Calu3 (cell line): ENCODE data around the gene TMEM108. TPM values are rescaled to one million over a fixed set of nuclear protein-coding genes. Genes with fewer than 3 reads are reported as not detected.

Experiments used
- BruUV-seq: library from RNA; stranded (reverse); fragments of 400-500 nt; replicated peaks from 2 replicates; lab custom pipeline; 2021; lab: Mats Ljungman, UMichigan
- CTCF ChIA-PET: fragments of 300-600 bp; sonication (Branson Sonifier 250); formaldehyde crosslinking; loops from one replicate; lab custom pipeline; 2022; ENCODE audit warnings: antibody characterized with exemption; lab: Charles Lee
- DNase-seq: peaks from one replicate; pipeline ENCODE4 v3.0.0; 2022
- H3K27ac Mint-ChIP-seq: one replicate; pipeline ENCODE4 v1.8.0; 2022; ENCODE audit warnings: mixed read lengths; ENCODE audit not compliant: unreplicated experiment
- H3K27me3 Mint-ChIP-seq: one replicate; pipeline ENCODE4 v1.8.0; 2022; ENCODE audit warnings: mixed read lengths; ENCODE audit not compliant: unreplicated experiment
- H3K36me3 Mint-ChIP-seq: one replicate; pipeline ENCODE4 v1.8.0; 2022; ENCODE audit warnings: mild to moderate bottlenecking, moderate library complexity, mixed read lengths; ENCODE audit not compliant: insufficient read depth, unreplicated experiment
- H3K4me1 Mint-ChIP-seq: one replicate; pipeline ENCODE4 v1.8.0; 2022; ENCODE audit warnings: mild to moderate bottlenecking, low read depth, mixed read lengths; ENCODE audit not compliant: unreplicated experiment
- H3K4me3 Mint-ChIP-seq: one replicate; pipeline ENCODE4 v1.8.0; 2022; ENCODE audit warnings: mild to moderate bottlenecking, low read depth, moderate library complexity, mixed read lengths; ENCODE audit not compliant: unreplicated experiment
- H3K9me3 Mint-ChIP-seq: one replicate; pipeline ENCODE4 v1.8.0; 2022; ENCODE audit warnings: low read depth, mixed read lengths; ENCODE audit not compliant: unreplicated experiment
- intact Hi-C: fragments of 100-400 bp; cut with micrococcal nuclease; formaldehyde crosslinking; loops from one replicate; pipeline ENCODE4 v1.10.0; 2022; ENCODE audit not compliant: unreplicated experiment
- total RNA-seq: library from RNA; stranded (reverse); gene quantifications from 2 replicates; pipeline ENCODE4 v1.2.3, GENCODE V29; 2022
- TF ChIP-seq, protein P1 (sequence below): fragments of 200-600 bp; IDR thresholded peaks from one replicate; pipeline ENCODE4 v1.8.0; 2022; ENCODE audit warnings: antibody characterized with exemption; ENCODE audit not compliant: unreplicated experiment

TMEM108 gene
- total RNA-seq, 1 experiment from 2014 or later, result not detected

DNA sequence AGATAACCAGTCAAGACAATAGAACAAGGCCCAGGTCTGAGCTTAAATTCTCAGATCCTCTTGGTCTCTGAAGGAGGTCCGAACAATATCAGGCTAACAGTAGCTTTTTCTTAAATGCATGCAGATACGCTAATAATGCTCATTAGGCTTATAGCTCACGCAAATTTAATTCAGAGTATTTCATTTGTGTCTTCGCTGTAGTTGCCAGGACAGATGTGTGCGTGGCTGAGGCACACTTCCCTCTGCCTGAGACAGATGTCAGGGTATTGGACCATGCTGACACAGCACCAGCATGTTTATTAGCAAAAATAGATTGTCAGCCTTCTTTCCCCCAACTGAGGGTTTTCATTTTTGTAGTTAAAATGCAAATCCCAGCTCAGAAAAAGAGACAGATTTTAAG is 258.8 kb downstream of the TMEM108 start:
- CTCF ChIA-PET, result interaction anchor here (0.7 kb wide), 1 partner anchor 149 kb away, joined by 3 read pairs; no protein-coding TSS in a partner anchor
- no TSS peak for BruUV-seq
- Mint-ChIP-seq H3K4me3 (no peak overlapping the region), H3K4me1 (peaks cover 17% of the 10 kb centered on the region), H3K36me3 (no peaks in the 10 kb centered on the region), H3K27me3 (peaks cover 40% of the 10 kb centered on the region), H3K9me3 (no peaks in the 10 kb centered on the region), H3K27ac (no peak overlapping the region)
- intact Hi-C loops, result no loop called here
- TF ChIP-seq, protein P1, sequence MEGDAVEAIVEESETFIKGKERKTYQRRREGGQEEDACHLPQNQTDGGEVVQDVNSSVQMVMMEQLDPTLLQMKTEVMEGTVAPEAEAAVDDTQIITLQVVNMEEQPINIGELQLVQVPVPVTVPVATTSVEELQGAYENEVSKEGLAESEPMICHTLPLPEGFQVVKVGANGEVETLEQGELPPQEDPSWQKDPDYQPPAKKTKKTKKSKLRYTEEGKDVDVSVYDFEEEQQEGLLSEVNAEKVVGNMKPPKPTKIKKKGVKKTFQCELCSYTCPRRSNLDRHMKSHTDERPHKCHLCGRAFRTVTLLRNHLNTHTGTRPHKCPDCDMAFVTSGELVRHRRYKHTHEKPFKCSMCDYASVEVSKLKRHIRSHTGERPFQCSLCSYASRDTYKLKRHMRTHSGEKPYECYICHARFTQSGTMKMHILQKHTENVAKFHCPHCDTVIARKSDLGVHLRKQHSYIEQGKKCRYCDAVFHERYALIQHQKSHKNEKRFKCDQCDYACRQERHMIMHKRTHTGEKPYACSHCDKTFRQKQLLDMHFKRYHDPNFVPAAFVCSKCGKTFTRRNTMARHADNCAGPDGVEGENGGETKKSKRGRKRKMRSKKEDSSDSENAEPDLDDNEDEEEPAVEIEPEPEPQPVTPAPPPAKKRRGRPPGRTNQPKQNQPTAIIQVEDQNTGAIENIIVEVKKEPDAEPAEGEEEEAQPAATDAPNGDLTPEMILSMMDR, result no peak
- DNase-seq, result no peak

DNA sequence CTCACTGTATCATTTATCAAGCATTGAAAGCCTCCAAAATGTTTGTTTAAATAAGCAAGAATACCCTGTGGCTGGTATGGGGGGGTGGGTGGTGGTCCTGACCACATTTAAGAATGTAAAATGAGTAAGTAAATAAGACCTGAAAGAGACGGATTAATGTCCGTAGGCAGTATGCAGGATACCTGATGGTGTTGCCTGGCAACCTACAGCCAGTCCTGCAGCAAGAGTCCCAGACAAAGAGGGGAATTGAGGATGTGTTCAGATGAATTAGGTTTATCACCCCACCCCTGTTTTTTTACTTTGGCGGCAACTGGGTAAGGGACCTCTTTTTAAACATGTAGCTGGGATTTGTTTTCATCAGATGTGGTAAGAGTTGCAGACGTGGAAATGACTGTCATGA is 261.9 kb downstream of the TMEM108 start:
- no peaks in the 10 kb centered on the region for H3K9me3 Mint-ChIP-seq
- CTCF ChIA-PET, result no interaction called here
- H3K36me3 Mint-ChIP-seq, result no peaks in the 10 kb centered on the region
- H3K27me3 Mint-ChIP-seq, result peaks cover 34% of the 10 kb centered on the region
- peaks cover 13% of the 10 kb centered on the region for H3K4me1 Mint-ChIP-seq
- BruUV-seq, result no TSS peak
- no peak overlapping the region for H3K4me3 Mint-ChIP-seq
- no peak for DNase-seq
- intact Hi-C loops, result no loop called here
- TF ChIP-seq, protein P1, result no peak
- no peak overlapping the region for H3K27ac Mint-ChIP-seq

DNA sequence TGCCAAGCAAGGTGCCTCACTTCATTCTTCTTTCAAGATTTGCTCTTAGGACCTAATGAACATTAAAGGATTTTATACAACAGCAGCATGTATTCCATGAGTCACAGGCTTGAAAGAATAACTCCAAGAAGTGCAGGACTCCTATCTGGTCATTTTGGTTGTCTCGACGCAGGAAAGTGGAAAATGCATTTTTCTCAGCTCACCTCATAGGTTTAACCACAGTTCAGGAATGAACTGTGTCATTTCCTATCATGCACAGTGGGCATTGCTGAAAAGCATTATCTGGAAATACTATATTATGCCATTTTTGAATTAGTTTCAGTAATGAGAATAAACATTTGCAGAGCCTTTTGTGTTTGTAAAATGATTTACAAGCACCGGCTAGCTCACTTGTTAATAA is 263.0 kb downstream of the TMEM108 start:
- Mint-ChIP-seq H3K36me3 (no peaks in the 10 kb centered on the region), H3K4me3 (no peak overlapping the region), H3K27ac (no peak overlapping the region), H3K4me1 (peaks cover 7% of the 10 kb centered on the region), H3K9me3 (no peaks in the 10 kb centered on the region), H3K27me3 (peaks cover 31% of the 10 kb centered on the region)
- no peak for DNase-seq
- no TSS peak for BruUV-seq
- CTCF ChIA-PET, result interaction anchor here (0.6 kb wide), 1 partner anchor 515 kb away, joined by 4 read pairs; no protein-coding TSS in a partner anchor
- intact Hi-C loops, result no loop called here
- TF ChIP-seq, protein P1, result no peak

DNA sequence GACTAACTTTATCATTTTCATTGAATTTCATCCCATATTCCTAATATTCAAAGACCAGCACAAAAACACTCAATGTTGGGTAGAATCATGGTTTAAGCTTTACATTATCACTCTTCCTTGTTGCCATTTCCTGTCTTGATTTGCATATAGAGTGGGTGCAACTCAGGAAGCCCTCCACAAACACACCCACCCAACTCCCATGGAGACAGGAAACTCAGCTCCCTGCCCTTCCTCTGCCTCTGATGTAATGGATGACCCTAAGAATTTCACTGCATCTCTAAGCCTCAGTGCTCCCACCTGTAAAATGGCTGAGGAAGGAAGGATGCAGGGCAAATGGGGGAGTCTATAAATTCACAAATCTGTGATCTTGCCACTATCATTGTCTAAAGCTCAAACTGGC is 263.5 kb downstream of the TMEM108 start:
- no peak for DNase-seq
- H3K9me3 Mint-ChIP-seq, result no peaks in the 10 kb centered on the region
- CTCF ChIA-PET, result no interaction called here
- no peak overlapping the region for H3K4me3 Mint-ChIP-seq
- H3K36me3 Mint-ChIP-seq, result no peaks in the 10 kb centered on the region
- peaks cover 25% of the 10 kb centered on the region for H3K27me3 Mint-ChIP-seq
- no peak overlapping the region for H3K27ac Mint-ChIP-seq
- peaks cover 7% of the 10 kb centered on the region for H3K4me1 Mint-ChIP-seq
- intact Hi-C loops, result no loop called here
- no TSS peak for BruUV-seq
- TF ChIP-seq, protein P1, result no peak
